ENCODE results near the gene ASPHD2.
"Not testable (repeated sequence)": the region's sequence is repeated elsewhere in the genome, so short reads cannot be mapped to it uniquely, and the experiment has no call there.

Gene ASPHD2

DNA sequence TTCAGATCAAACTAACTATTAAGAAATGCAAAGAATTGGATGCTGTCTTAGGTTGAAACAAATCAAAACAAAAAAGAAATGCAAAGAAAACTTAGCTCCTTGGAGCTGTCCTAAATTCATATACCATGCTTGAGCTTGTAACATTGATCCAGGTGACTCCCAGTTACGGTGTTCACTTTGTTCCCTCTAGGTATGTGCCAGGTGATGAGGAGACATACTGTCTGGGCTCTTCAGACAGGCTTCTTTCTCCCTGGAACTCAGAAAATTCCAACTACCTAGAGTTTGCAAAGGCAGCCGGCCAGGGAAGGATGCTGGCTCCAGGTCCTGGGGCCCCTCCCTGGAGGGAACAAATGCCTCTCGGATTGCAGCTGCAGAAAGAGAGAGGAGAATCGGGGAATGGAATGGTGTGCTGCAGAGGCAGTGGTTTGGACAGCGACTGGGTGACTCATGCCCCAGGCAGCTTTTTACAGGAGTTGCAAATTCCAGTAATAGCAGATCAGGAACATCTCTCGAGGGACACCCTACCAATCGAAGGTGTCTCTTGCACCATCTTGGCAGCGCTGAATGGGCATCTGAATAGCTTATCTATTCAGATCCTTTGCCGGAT lies 12.3 kb upstream of the ASPHD2 start:
- peak; percentile 83 for DNase-seq (ENCODE audit: low spot score)

DNA sequence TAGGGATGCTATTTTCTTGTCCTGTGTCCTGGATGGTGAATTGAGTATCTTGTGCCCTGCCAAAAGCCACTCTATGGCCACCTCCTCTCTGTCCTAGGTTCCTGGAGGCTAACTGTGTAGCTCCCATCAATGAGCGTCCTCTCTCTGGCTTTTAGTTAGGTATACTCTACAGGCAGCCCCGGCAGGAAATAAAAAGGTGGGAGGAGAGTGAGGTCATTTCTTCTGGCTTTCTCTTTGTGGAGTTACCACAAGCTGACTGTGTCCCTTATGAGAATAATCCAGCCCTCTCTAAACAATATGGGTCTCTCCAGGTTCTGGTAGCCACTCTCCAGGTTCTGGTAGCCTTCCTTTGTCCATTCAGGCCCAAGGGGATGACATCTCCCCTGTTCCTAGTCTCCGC lies 11.7 kb upstream of the ASPHD2 start:
- DNase-seq (ENCODE audit: low spot score), result no peak

DNA sequence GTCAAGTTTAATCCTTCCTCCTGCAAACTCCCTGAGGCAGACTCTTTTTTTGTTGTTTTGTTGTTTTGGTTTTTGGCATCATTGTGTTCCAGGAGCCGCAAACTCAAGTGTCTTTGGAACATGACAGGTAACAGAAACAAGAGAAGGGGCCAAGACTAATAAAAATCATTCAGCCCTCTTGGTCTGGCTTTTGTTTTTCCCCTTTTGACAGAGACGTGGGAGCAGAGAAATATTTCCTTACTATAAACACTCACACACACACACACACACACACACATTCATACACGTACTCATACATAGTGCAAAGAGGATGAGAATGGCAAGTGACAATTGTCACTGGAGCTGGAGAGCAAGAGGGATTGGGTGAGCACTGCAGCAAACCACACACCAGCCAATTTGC lies 10.4 kb upstream of the ASPHD2 start:
- no peak for DNase-seq (ENCODE audit: low spot score)

DNA sequence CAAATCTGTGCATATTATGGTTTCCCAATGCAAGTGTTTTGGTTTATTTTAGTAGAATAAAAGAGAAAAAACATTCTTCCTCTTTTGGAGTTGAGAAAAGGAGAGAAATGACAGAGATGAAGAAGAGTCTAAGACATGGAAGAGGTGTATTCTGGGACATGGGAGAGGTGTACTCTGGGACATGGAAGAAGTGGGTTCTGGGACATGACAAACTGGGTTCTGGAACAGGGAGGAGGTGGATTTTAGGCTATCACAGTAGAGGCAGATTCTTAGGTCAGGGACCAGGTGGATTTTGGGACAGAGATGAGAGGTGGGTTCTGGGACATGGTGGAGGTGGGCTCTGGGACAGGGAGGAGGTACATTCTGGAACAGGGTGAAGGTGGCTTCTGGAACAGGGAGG lies 2.1 kb upstream of the ASPHD2 start:
- no peak for DNase-seq (ENCODE audit: low spot score)

DNA sequence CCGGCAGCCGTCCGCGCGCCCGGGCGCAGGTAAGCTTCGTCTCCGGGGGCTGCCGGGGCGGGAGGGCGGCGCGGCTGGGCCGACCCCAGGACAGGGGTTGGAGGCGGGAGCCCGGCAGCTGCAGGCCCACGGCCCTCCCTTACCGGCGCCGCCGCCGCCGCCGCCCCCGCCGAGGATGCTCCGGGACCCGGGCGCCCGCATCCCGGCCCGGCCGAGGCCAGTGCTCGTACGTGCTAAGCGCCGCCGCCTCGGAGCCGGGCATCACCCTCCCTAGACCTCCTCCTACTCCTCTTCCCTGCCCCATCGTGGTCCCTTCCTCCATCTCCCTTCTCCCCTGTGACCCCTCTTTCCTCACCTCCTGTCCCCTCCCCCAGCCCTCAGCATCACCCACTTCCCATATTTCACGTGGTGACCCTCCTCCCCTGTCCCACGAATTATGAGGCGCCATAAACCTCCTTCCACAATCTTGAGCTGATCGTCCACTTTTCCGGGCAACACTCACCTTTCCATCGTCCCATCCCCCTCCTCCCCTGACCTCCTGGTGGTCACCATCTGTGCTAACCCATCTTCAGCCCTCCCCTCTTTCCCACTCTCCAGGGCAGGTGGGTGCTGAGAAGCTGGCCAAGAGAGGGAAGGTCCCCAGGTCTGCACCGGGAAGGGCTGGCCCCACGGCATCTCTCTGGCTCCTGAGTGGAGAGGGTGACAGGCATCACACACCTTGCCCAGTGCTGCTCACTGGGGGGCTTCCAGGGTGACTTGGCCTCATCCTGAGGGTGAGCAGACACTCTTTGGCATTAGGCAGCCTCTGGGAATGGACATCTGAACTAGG lies 612 bp downstream of the ASPHD2 start:
- no peak for DNase-seq (ENCODE audit: low spot score)

DNA sequence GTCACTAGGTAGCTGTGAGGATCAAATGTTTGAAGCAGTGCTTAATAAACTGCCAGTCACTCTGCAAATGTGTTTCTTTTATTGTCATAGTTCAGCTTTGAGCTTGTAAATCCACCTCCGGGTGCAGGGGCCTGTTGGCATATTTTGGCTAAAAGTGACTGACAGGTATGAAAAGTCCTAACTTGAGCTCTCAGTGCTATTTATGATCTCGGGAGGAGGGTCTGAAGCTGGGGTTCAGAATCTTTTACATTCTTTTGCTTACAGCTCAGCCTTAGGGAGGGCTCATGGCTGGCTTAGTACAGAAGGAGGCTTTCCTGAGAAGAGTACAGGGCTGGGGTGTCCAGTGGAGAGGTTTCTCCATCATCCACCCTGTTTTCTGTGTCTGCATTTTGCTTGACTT lies 1.5 kb downstream of the ASPHD2 start:
- no peak for DNase-seq (ENCODE audit: low spot score)

DNA sequence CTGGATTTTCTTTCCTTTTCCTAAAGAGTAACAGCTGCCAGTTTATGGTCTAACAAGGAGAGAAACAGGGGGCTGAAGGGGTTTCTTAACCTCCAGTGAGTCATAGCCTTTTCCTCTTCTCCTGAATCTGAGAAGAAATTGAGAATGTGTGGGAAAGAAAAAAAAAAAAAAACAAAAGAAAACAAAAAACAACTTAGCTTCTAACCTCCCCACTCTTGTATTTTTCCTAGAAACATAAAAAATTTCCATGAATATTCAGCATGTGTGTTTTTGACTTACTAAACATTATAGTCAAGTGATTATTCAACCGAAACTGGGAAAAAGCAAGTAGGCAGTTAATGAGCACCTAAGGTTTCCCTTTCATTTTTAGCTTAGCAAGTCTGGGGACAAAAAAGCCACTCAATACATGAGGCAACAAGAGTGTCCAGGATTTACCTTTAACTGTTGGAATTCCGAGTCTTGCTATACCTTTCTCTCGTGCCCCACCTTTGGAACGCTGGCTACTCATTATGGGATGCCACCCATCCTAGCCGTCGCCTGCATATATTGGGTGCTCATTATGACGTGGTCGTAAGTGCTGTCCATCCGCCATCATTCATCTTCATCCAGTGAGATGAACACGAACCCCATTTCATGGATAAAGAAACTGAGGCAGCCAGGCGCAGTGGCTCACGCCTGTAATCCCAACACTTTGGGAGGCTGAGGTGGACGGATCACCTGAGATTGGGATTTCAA lies 2.4 kb downstream of the ASPHD2 start:
- DNase-seq (ENCODE audit: low spot score), result peak; percentile 60

DNA sequence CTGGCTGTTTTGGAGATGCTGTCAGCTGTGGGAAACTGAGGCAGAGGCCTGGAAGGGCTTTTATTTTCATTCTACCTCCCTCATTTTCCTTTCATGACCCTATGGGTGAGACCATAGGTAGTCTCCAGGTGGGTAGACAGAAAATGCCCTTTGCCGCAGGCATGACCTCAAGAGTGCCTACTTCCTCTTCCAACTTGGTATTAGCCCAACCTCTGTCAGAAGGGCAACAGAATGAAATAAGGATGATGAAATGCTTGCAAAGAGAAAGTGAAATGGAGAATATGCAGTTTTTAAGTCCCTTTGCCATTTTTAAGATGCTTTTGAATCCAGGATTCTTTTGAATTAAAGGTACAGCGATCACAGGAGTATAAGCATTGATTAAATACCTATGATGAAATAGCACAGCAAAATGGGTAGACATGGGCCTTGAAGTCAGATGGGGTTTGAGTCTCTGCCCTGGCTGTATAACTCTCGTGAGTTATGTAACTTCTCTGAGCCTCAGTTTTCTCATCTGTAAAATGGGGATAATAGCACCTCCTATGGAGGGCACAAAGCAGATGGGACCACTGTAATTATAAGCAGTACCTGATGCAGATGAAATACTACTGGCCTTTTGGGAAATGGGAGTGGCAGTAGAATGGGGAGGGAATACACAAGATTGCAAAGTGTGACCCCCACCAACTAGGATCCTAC lies 3.7 kb downstream of the ASPHD2 start:
- DNase-seq (ENCODE audit: low spot score), result no peak

DNA sequence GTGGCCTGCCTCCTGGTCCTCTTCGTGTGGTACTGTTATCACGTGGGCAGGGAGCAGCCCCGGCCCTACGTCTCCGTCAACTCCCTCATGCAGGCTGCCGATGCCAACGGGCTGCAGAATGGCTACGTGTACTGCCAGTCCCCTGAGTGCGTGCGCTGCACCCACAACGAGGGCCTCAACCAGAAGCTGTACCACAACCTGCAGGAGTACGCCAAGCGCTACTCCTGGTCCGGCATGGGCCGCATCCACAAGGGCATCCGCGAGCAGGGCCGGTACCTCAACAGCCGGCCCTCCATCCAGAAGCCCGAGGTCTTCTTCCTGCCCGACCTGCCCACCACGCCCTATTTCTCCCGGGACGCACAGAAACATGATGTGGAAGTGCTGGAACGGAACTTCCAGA lies 4.7 kb downstream of the ASPHD2 start:
- no peak for DNase-seq (ENCODE audit: low spot score)

DNA sequence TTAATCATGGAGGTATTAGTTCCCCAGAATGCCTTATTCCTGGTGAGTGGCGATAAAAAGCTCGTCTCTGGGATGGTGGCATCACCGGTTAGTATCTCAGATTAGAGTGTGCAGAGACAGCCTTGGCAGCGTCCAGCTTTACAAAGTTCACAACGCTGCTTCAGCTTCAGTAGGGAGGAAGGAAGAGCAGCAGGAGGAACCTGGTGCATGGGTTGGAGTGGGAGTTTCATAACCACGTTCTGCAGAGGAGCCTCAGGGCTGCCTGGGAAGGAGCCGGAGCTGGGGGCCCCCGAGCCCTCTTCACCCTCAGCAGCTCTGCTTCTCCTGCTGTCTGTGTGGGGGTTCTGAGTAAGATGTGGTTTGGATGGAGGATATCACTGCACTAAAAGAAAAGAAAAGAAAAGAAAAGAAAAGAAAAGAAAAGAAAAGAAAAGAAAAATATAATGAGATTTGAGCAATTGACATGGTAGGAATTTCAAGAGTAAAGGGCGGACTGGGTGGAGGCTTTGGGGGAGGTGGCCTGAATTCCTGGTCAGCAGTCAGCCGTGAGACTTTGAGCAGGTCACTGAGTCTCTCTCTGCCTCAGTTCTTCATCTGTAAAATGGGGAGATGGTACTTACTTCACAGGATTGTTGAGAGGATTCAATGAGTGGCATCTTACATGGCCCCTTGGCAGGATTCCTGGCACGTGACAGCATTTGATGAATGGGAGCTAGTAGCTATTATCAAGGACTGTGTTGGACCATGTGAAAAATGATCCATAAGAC lies 6.5 kb downstream of the ASPHD2 start:
- DNase-seq (ENCODE audit: low spot score), result no peak

DNA sequence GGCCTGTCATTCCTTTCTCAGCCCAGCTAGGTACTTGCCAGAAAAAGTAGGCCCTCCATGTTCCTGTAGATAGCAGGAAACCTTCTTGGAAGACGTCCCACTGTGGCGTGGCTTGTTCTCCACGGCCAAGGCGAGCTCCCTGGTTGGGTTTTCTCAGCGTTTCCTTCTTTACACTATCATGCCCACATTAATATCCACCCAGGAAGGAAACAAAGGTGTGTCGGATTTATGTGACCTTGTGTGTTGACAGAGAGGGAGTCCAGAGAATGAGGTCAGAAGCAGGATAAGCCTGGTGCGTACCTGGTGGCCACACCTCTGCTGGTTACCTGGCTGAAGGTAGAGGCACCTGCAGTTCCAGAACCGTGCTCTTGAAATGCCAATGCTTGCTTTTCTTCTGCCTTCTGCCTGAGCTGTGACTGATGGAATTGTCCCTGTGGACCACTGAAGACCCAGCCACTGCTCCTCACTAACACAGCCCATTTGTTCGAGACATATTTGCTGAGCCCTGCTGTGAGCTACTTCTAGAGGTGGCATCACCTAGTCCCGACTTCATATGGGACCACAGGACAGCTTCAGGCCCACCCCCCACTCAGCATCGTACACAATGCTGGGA lies 7.9 kb downstream of the ASPHD2 start:
- peak; percentile 28 for DNase-seq (ENCODE audit: low spot score)

DNA sequence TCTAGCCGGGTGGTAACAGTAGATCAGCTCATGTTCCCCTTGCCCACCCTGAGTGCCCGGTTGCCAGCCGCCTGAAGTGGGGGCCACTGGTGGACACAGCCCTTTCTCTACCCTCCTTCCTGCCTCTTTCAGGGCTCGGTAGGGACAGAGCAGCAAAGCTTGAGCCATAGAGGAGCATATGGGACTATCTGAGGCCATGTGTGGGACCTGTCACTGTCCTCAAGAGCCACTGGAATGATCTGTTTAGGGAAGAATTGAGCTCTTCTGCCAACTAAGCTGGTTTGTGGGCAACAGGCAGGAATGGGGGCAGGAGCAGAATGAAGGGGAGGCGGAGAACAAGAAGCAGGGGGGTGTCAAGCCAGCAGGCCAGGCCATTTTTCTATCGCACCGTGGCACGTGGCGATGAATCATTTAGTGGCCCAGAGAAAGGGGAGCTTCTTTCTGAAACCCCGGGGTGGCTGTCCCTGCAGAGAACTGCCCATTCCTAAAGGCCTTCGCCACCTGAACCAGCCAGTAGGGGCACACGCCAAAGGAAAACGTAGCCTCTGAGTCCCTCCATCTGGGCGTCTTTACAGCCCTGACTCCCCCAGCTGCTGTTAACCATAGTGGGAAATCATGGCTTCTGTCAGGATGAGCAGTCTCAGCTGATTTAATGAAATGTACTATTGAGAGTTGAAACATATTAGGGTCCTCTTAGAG lies 8.8 kb downstream of the ASPHD2 start:
- no peak for DNase-seq (ENCODE audit: low spot score)

DNA sequence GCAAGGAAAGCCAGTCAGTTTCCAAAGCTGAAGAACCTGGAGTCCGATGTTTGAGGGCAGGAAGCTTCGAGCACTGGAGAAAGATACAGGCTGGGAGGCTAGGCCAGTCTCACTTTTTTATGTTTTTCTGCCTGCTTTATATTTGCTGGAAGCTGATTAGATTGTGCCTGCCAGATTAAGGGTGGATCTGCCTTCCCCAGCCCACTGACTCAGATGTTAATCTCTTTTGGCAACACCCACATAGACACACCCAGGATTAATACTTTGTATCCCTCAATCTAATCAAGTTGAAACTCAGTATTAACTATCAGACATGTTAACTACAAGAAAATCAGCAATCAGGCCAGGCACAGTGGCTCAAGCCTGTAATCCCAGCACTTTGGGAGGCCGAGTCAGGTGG lies 9.7 kb downstream of the ASPHD2 start:
- not testable (repeated sequence) for DNase-seq (ENCODE audit: low spot score)

DNA sequence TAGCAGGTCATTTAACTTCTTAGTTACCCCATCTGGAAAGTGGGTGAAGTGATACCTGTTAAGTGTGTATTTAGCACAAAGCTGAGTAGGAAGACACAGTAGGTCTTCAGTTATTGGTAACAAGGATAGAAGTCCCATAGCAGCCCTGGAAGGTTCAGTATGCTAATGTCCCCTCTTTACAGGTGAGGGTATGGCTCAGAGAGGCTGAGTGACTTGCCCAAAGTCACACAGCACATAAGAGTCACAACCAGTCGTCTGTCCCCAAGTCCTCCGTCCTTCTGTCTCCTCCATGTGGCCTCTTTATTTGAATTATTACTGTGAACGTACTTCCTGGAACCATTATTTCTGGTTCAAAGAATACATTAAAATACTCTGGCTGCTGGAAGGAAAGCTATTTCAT lies 10.5 kb downstream of the ASPHD2 start:
- DNase-seq (ENCODE audit: low spot score), result no peak

DNA sequence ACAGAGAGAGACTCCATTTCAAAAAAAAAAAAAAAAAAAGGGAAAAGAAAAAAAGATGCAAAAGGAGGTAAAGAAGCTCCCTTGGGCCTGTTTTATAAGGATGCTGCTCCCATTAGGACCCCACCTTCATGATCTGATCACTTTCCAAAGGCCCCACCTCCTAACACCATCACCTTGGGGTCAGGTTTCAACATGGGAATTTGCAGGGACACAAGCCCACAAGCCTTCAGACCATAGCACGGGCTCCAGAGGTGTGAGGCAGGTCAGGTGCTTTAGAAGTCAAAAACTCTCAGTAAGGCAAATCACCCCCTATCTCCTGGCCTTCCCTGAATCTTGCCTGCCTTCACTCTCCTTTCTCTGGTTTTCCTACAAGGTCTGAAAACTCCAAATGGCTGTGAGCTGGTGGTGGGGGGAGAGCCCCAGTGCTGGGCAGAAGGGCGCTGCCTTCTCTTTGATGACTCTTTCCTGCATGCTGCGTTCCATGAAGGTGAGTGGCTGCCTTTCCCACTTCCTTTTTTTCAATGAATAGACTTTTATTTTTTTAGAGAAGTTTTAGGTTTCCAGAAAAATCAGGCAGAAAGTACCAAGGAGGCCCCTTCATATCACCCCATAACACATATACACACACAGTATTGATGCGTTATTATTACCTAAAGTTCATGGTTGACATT lies 13.2 kb downstream of the ASPHD2 start:
- DNase-seq (ENCODE audit: low spot score), result no peak

DNA sequence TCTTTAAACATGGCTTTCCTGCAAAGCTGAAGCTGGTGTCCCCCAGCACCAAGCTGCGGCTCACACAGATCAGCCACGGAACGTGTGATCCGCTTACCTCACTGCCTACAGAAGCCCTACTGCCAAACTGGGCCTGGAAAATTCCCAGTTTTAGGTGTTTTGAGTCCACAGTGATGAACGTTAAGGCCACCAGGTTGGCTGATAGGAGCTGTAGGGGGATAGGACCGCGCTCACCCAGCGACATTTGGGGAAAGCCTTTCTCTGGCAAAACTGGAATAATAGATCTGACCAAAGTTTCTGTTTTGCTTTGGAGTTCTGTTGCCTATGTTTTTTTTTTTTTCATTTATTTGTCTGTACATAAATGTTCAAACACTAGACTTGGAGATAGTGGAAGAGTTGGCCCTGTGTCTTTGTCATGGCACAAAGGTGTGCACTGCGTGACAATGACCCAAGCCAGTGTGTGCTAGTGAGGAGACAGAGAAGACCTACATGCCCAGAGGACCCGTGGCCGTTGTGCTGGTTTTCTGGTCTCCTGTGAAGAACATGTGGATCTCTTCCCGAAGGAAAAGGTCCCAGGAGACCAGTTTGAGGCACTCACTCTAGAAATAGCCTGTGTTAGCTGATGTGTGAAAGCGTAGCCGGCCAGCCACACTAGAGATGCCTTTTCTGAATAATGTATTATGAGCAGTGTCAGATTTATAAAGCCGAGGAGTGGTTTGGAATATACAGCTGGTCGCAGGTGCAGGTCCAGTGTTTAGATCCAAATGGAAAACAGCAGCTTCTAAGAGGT lies 15.0 kb downstream of the ASPHD2 start:
- DNase-seq (ENCODE audit: low spot score), result no peak

DNA sequence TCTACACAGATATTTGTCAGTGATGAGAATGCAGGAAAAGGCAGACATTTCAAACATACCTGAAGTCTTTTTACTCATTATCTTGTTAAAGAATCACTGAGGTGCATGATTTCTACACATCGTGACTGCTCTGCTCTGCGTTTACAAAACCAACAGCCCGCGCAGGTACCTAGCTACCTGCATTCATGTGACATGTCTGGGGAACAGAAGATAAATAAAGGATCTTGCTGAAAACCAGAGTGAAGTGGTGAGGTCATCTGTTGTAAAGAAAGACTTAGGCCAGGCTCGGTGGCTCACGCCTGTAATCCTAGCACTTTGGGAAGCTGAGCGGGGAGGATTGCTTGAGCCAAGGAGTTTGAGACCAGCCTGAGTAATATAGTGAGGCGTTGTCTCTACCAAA lies 15.7 kb downstream of the ASPHD2 start:
- DNase-seq (ENCODE audit: low spot score), result peak; percentile 70

DNA sequence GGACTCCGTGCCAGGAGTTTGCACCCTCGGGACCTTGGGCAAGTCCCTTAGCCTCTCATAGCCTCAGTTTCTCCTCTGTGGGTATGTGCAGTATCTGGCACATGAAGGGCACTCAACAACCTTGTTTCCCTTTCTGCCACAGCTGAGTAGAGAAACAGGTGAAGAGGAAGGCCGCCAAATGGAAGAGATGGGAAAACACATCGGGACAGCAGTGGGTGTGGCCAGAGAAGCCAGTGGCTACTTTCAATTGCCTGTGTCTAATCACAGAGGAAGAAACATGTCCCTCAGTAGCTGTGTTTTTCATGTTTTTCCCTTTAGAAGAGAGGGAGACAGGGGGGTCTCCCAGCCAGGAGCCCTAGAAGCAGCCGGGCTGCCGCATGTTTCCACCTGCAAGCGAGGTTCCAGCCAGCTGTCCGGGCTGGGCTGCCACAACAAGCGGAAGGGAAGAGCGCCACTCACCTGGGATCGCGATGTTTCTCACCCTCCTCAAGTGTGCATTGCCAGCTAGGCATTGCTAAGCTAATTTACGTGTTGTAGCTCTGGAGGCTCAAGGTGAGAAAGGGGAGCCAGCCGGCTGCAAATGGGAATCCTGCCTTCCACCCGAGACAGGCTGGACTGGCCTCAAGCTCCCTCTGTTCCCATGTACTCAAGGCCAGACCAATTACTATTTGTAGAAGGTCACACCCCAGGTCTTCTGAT lies 16.7 kb downstream of the ASPHD2 start:
- no peak for DNase-seq (ENCODE audit: low spot score)

Data from kidney tubule cell (primary cell).